ENCODE results near the gene IL16.

DNA sequence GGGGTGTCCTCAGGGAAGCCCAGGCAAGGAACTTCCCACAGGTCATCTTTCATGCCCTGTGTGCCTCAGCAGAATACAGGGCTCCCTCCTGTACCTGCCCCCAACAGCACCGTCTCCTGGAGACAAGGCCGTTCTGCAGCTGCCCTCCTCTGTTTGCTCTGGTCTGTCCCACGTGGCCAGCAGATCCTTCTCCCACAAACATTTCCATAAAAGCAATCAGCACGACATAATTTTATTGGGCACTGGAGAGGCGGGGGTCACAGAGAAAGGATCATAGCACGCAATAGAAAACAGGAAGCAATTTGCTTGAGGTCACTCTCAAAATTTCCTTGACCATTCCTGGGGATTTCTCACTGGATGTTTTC lies 97.8 kb downstream of the IL16 start:
- TF ChIP-seq, protein P1, sequence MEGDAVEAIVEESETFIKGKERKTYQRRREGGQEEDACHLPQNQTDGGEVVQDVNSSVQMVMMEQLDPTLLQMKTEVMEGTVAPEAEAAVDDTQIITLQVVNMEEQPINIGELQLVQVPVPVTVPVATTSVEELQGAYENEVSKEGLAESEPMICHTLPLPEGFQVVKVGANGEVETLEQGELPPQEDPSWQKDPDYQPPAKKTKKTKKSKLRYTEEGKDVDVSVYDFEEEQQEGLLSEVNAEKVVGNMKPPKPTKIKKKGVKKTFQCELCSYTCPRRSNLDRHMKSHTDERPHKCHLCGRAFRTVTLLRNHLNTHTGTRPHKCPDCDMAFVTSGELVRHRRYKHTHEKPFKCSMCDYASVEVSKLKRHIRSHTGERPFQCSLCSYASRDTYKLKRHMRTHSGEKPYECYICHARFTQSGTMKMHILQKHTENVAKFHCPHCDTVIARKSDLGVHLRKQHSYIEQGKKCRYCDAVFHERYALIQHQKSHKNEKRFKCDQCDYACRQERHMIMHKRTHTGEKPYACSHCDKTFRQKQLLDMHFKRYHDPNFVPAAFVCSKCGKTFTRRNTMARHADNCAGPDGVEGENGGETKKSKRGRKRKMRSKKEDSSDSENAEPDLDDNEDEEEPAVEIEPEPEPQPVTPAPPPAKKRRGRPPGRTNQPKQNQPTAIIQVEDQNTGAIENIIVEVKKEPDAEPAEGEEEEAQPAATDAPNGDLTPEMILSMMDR (IDR thresholded peaks at IDR 0.05) = no peak
- TF ChIP-seq POLR2AphosphoS5 (IDR thresholded peaks at IDR 0.05) = no peak

Measured in breast epithelium (tissue), 3 donors.